GM21619 (cell line): Measurements from ENCODE around the gene NCCRP1.
"Not testable (repeated sequence)": the region's sequence is repeated elsewhere in the genome, so short reads cannot be mapped to it uniquely, and the experiment has no call there.

Experiments
- ATAC-seq: cut with Tn5 transposase; IDR thresholded peaks from one replicate; pipeline ENCODE4 v1.9.1; 2021; ENCODE audit not compliant: unreplicated experiment

The NCCRP1 gene

GRCh38 chr19:39244410-39245100, 47.8 kb downstream of the NCCRP1 start, which contains the start of gene IFNL3:
Gene IFNL3, minus strand, starts transcription at chr19:39245006. Its CDS starts 39 bp downstream, at chr19:39244967.
- not testable (repeated sequence) for ATAC-seq

GRCh38 chr19:39245166-39245565, 48.4 kb downstream of the NCCRP1 start:
- not testable (repeated sequence) for ATAC-seq

DNA sequence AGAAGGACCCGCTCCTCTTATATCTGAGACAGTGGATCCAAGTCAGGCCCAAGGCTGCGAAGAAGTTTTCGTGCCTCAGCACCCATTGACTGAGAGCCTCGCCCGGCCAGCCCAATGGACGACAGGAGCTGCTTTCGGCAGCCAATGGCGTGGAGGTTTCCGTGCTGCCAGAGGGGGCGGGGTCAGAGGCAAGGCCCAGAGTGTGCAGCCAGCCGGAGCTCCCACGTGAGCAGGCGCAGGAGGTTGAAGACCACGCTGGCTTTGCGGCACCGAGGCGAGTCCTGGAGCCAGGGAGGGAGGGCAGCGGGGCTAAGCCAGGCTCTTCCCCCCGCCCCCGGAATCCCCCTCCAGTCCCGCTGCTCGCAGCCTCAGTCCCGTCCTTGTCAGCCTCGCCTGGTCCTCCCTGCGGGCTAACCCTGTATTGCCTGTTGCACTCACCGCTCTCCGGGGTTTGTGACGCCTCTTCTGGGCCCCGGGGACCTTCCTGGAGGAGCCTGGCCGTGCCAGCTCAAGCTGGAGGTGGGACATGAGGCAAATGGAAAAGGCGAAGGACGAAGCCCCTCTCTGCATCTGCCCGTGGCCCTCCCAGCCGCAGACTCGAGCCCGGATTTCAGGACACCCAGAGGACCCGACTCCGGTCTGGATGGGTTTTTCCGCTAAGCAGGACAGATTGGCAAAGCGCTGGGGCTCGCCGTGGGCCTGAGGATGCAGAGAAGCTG, 50.3 kb downstream of the NCCRP1 start:
- no peak for ATAC-seq

GRCh38 chr19:39247701-39248664, 51.2 kb downstream of the NCCRP1 start:
- ATAC-seq, result no peak

- no peak for ATAC-seq
These were observed 52.0 kb downstream of the NCCRP1 start, which contains the start of gene IFNL4 for GRCh38 chr19:39248806-39249205. Gene IFNL4, minus strand, starts transcription at chr19:39248856.

GRCh38 chr19:39251081-39251480, 54.3 kb downstream of the NCCRP1 start:
- no peak for ATAC-seq
